DND-41 (cell line): ENCODE results near the gene EHMT1.
"Not testable (repeated sequence)": the region's sequence is repeated elsewhere in the genome, so short reads cannot be mapped to it uniquely, and the experiment has no call there.

Experiments
- EZH2 ChIP-seq: IDR thresholded peaks from 3 replicates; pipeline ENCODE4 v1.6.1; 2012; ENCODE audit warnings: borderline replicate concordance, low read depth, mild to moderate bottlenecking, moderate library complexity, low read length, inconsistent platforms; ENCODE audit not compliant: severe bottlenecking
- TF ChIP-seq, protein P1 (sequence below): IDR thresholded peaks from 2 replicates; pipeline ENCODE4 v1.5.1; 2012; ENCODE audit warnings: borderline replicate concordance, low read length, moderate library complexity, mild to moderate bottlenecking; ENCODE audit not compliant: poor library complexity, severe bottlenecking; ENCODE audit errors: extremely low read depth

DNA sequence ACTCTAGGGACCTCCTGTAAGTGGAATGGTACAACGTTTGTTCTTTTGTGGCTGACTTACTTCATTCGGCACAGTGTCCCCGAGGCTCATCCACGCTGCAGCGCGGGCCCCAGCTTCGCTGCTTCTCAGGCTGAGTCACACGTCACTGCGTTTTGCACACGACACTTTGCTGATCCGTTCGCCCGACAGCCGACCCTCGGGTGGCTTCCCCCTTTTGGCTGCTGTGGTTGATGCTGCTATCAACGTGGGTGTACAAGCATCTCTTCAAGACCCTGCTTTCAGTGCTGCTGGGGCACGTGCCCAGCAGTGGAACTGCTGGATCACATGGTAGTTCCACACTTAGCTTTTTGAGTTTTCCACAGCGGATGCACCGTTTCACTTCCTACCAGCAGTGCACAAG, 107.5 kb downstream of the EHMT1 start:
- TF ChIP-seq, protein P1, sequence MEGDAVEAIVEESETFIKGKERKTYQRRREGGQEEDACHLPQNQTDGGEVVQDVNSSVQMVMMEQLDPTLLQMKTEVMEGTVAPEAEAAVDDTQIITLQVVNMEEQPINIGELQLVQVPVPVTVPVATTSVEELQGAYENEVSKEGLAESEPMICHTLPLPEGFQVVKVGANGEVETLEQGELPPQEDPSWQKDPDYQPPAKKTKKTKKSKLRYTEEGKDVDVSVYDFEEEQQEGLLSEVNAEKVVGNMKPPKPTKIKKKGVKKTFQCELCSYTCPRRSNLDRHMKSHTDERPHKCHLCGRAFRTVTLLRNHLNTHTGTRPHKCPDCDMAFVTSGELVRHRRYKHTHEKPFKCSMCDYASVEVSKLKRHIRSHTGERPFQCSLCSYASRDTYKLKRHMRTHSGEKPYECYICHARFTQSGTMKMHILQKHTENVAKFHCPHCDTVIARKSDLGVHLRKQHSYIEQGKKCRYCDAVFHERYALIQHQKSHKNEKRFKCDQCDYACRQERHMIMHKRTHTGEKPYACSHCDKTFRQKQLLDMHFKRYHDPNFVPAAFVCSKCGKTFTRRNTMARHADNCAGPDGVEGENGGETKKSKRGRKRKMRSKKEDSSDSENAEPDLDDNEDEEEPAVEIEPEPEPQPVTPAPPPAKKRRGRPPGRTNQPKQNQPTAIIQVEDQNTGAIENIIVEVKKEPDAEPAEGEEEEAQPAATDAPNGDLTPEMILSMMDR: not testable (repeated sequence)
- TF ChIP-seq EZH2: not testable (repeated sequence)
